Natural killer cell treated with Interleukin-12 subunit alpha and Interleukin-12 subunit beta and Interleukin-15 and Interleukin-18, amount 100 ng/mL, for 72 hours (primary cell): ENCODE data around the gene SPAM1. TPM values are rescaled to one million over a fixed set of nuclear protein-coding genes. Genes with fewer than 3 reads are reported as not detected.
"Not testable (repeated sequence)": the region's sequence is repeated elsewhere in the genome, so short reads cannot be mapped to it uniquely, and the experiment has no call there.

Experiments used
- ATAC-seq, 2 donors: fragments of 150-1000 bp; cut with Tn5 transposase in 1 of 2; sonication (Bioruptor Pico), chemical (Tn5 transposase) in 1 of 2; 2 replicates each; pipeline ENCODE4 v1.10.0; 2021
- DNase-seq: peaks from one replicate; pipeline ENCODE4 v3.0.0; 2022; ENCODE audit warnings: low spot score
- H3K27ac Mint-ChIP-seq, 2 donors: 1 replicate in 1 of 2; 2 replicates in 1 of 2; pipeline ENCODE4 v1.8.0; 2022; ENCODE audit warnings: mixed read lengths in 2 of 2, mild to moderate bottlenecking in 1 of 2, moderate library complexity in 1 of 2
- H3K27me3 Mint-ChIP-seq, 2 donors: 1 replicate in 1 of 2; 2 replicates in 1 of 2; pipeline ENCODE4 v1.8.0; 2022; ENCODE audit warnings: mixed read lengths in 2 of 2
- H3K36me3 Mint-ChIP-seq: one replicate; pipeline ENCODE4 v1.8.0; 2022; ENCODE audit warnings: mixed read lengths
- H3K4me1 Mint-ChIP-seq, 2 donors: 1 replicate in 1 of 2; 2 replicates in 1 of 2; pipeline ENCODE4 v1.8.0; 2022; ENCODE audit warnings: low read depth in 2 of 2, mixed read lengths in 2 of 2, mild to moderate bottlenecking in 1 of 2
- H3K4me3 Mint-ChIP-seq: one replicate; pipeline ENCODE4 v1.8.0; 2022; ENCODE audit warnings: mixed read lengths
- H3K9me3 Mint-ChIP-seq: 2 replicates; pipeline ENCODE4 v1.8.0; 2022; ENCODE audit warnings: mixed read lengths
- total RNA-seq, 2 donors: library from RNA; stranded (reverse); gene quantifications; one replicate each; pipeline ENCODE4 v1.2.3, GENCODE V29; 2022

Gene SPAM1
- total RNA-seq, 2 donors from 2014 or later: not detected

GRCh38 chr7:123975084-123975483 lies 50.0 kb downstream of the SPAM1 start:
- Mint-ChIP-seq H3K27ac (no peak overlapping the region), H3K9me3 (peaks cover 10% of the 10 kb centered on the region), H3K27me3 (no peaks in the 10 kb centered on the region), H3K36me3 (no peaks in the 10 kb centered on the region), H3K4me3 (no peak overlapping the region), H3K4me1 (no peaks in the 10 kb centered on the region)
- no peak for DNase-seq
- ATAC-seq: no peak

- H3K36me3 Mint-ChIP-seq: no peaks in the 10 kb centered on the region
- H3K4me3 Mint-ChIP-seq: no peak overlapping the region
- no peaks in the 10 kb centered on the region for H3K4me1 Mint-ChIP-seq
- ATAC-seq: no peak
- DNase-seq: no peak
- H3K27ac Mint-ChIP-seq: no peak overlapping the region
- peaks cover 8% of the 10 kb centered on the region for H3K9me3 Mint-ChIP-seq
- no peaks in the 10 kb centered on the region for H3K27me3 Mint-ChIP-seq
Observed at GRCh38 chr7:123977081-123977480, 52.0 kb downstream of the SPAM1 start.

GRCh38 chr7:123979876-123980275 lies 54.8 kb downstream of the SPAM1 start:
- H3K36me3 Mint-ChIP-seq: no peaks in the 10 kb centered on the region
- H3K4me1 Mint-ChIP-seq: no peaks in the 10 kb centered on the region
- H3K27me3 Mint-ChIP-seq: no peaks in the 10 kb centered on the region
- no peak overlapping the region for H3K4me3 Mint-ChIP-seq
- no peak overlapping the region for H3K27ac Mint-ChIP-seq
- DNase-seq (no peak), ATAC-seq (no peak)
- H3K9me3 Mint-ChIP-seq: peaks cover 8% of the 10 kb centered on the region

- ATAC-seq (no peak), DNase-seq (no peak)
- H3K4me1 Mint-ChIP-seq: no peaks in the 10 kb centered on the region
- H3K4me3 Mint-ChIP-seq: no peak overlapping the region
- no peaks in the 10 kb centered on the region for H3K36me3 Mint-ChIP-seq
- H3K27me3 Mint-ChIP-seq: no peaks in the 10 kb centered on the region
- H3K9me3 Mint-ChIP-seq: peaks cover 8% of the 10 kb centered on the region
- no peak overlapping the region for H3K27ac Mint-ChIP-seq
Observed at GRCh38 chr7:123987445-123987844, 62.4 kb downstream of the SPAM1 start.

- DNase-seq (no peak), ATAC-seq (no peak)
- no peak overlapping the region for H3K27ac Mint-ChIP-seq
- no peak overlapping the region for H3K4me3 Mint-ChIP-seq
- H3K27me3 Mint-ChIP-seq: no peaks in the 10 kb centered on the region
- H3K36me3 Mint-ChIP-seq: no peaks in the 10 kb centered on the region
- H3K4me1 Mint-ChIP-seq: no peaks in the 10 kb centered on the region
- peaks cover 9% of the 10 kb centered on the region for H3K9me3 Mint-ChIP-seq
Observed at GRCh38 chr7:123992913-123993518, 68.0 kb downstream of the SPAM1 start.

- Mint-ChIP-seq H3K4me1 (no peaks in the 10 kb centered on the region), H3K27me3 (no peaks in the 10 kb centered on the region), H3K27ac (no peak overlapping the region), H3K4me3 (no peak overlapping the region), H3K36me3 (no peaks in the 10 kb centered on the region), H3K9me3 (peaks cover 13% of the 10 kb centered on the region)
- ATAC-seq (no peak), DNase-seq (no peak)
Observed at GRCh38 chr7:123993996-123994395, 69.0 kb downstream of the SPAM1 start.

- Mint-ChIP-seq H3K27me3 (no peaks in the 10 kb centered on the region), H3K4me1 (no peaks in the 10 kb centered on the region), H3K27ac (no peak overlapping the region), H3K36me3 (no peaks in the 10 kb centered on the region), H3K4me3 (no peak overlapping the region), H3K9me3 (peaks cover 14% of the 10 kb centered on the region)
- DNase-seq (no peak), ATAC-seq (no peak)
Observed at GRCh38 chr7:123994449-123994848, 69.4 kb downstream of the SPAM1 start.

- Mint-ChIP-seq H3K36me3 (no peaks in the 10 kb centered on the region), H3K9me3 (peaks cover 16% of the 10 kb centered on the region), H3K4me3 (no peak overlapping the region), H3K27ac (no peak overlapping the region), H3K27me3 (no peaks in the 10 kb centered on the region), H3K4me1 (no peaks in the 10 kb centered on the region)
- no peak for DNase-seq
- no peak for ATAC-seq
Observed at GRCh38 chr7:123995617-123996326, 70.7 kb downstream of the SPAM1 start.

- ATAC-seq (no peak), DNase-seq (no peak)
- Mint-ChIP-seq H3K36me3 (no peaks in the 10 kb centered on the region), H3K27ac (no peak overlapping the region), H3K4me3 (no peak overlapping the region), H3K4me1 (no peaks in the 10 kb centered on the region), H3K27me3 (no peaks in the 10 kb centered on the region), H3K9me3 (peaks cover 16% of the 10 kb centered on the region)
Observed at GRCh38 chr7:123996327-123996625, 71.2 kb downstream of the SPAM1 start.

GRCh38 chr7:123998921-123999320 lies 73.9 kb downstream of the SPAM1 start:
- H3K4me1 Mint-ChIP-seq: no peaks in the 10 kb centered on the region
- H3K27me3 Mint-ChIP-seq: no peaks in the 10 kb centered on the region
- H3K4me3 Mint-ChIP-seq: no peak overlapping the region
- H3K27ac Mint-ChIP-seq: no peak overlapping the region
- DNase-seq (no peak), ATAC-seq (no peak)
- H3K36me3 Mint-ChIP-seq: no peaks in the 10 kb centered on the region
- H3K9me3 Mint-ChIP-seq: peaks cover 24% of the 10 kb centered on the region

- no peak for DNase-seq
- no peak for ATAC-seq
- Mint-ChIP-seq H3K27ac (no peak overlapping the region), H3K36me3 (no peaks in the 10 kb centered on the region), H3K27me3 (no peaks in the 10 kb centered on the region), H3K9me3 (peaks cover 24% of the 10 kb centered on the region), H3K4me1 (no peaks in the 10 kb centered on the region), H3K4me3 (no peak overlapping the region)
Observed at GRCh38 chr7:123999703-124000102, 74.7 kb downstream of the SPAM1 start.

- not testable (repeated sequence) for DNase-seq, H3K4me3 Mint-ChIP-seq, H3K36me3 Mint-ChIP-seq, H3K4me1 Mint-ChIP-seq, ATAC-seq, H3K27ac Mint-ChIP-seq, H3K27me3 Mint-ChIP-seq, H3K9me3 Mint-ChIP-seq
Observed at GRCh38 chr7:124008296-124008695, 83.3 kb downstream of the SPAM1 start.

- Mint-ChIP-seq H3K36me3 (no peaks in the 10 kb centered on the region), H3K9me3 (peaks cover 2% of the 10 kb centered on the region), H3K27me3 (no peaks in the 10 kb centered on the region), H3K4me1 (no peaks in the 10 kb centered on the region), H3K27ac (no peak overlapping the region), H3K4me3 (no peak overlapping the region)
- ATAC-seq (no peak), DNase-seq (no peak)
Observed at GRCh38 chr7:124009321-124009720, 84.3 kb downstream of the SPAM1 start.
